OCI-LY1 (cell line): ENCODE data around the gene CSGALNACT2.

Experiments used
- CTCF ChIP-seq: fragments of 200-600 bp; sonication (generic), shearing (Covaris generic); IDR thresholded peaks from 2 replicates; pipeline ENCODE4 v1.5.1; 2017; ENCODE audit warnings: mild to moderate bottlenecking, antibody characterized with exemption, low read length, moderate library complexity, mixed read lengths
- EZH2 ChIP-seq: fragments of 200-600 bp; sonication (generic), shearing (Covaris generic); IDR thresholded peaks from 2 replicates; pipeline ENCODE4 v1.8.0; 2017; ENCODE audit warnings: borderline replicate concordance, mixed run types, mild to moderate bottlenecking, antibody characterized with exemption, low read length, moderate library complexity, mixed read lengths

- TF ChIP-seq CTCF (no peak), EZH2 (no peak)
Measured at GRCh38 chr10:43166207-43166879, 28.1 kb downstream of the CSGALNACT2 start.
